Panc1 (cell line): ENCODE measurements around the gene CCDC102A. TPM values are rescaled to one million over a fixed set of nuclear protein-coding genes. Genes with fewer than 3 reads are reported as not detected.

Experiments
- ATAC-seq: fragments of 200-7000 bp; cut with Tn5 transposase; 2 replicates; pipeline ENCODE4 v1.9.1; 2020; ENCODE audit warnings: mild to moderate bottlenecking, moderate library complexity
- BruUV-seq: library from RNA; stranded (reverse); fragments of 400-500 nt; replicated peaks from 2 replicates; lab custom pipeline; 2021; lab: Mats Ljungman, UMichigan
- CTCF ChIA-PET: fragments of 300-600 bp; sonication (Branson Sonifier 250); formaldehyde crosslinking; loops from one replicate; lab custom pipeline; 2022; ENCODE audit warnings: antibody characterized with exemption; lab: Charles Lee
- POLR2A ChIA-PET: fragments of 300-600 bp; sonication (Branson Sonifier 250); formaldehyde crosslinking; loops from one replicate; lab custom pipeline; 2022; ENCODE audit warnings: antibody characterized with exemption; lab: Charles Lee
- DNase-seq: peaks from one replicate; pipeline ENCODE4 v3.0.0-alpha.2; 2010; ENCODE audit warnings: low read depth, low spot score
- H3K27ac ChIP-seq: 2 replicates; pipeline ENCODE4 v1.5.1; 2011; ENCODE audit warnings: mild to moderate bottlenecking, low read length, inconsistent platforms
- H3K27me3 ChIP-seq: fragments of 200-500 bp; sonication (Bioruptor generic); 2 replicates; pipeline ENCODE4 v1.6.0; 2014; ENCODE audit warnings: low read length, inconsistent platforms; ENCODE audit not compliant: control insufficient read depth, insufficient read depth
- H3K36me3 ChIP-seq: fragments of 200-500 bp; sonication (Bioruptor generic); 2 replicates; pipeline ENCODE4 v1.5.1; 2014; ENCODE audit warnings: inconsistent platforms, mild to moderate bottlenecking, low read length, moderate library complexity; ENCODE audit not compliant: control insufficient read depth, insufficient read depth
- H3K4me1 ChIP-seq: 2 replicates; pipeline ENCODE4 v1.5.1; 2011; ENCODE audit warnings: inconsistent platforms, mild to moderate bottlenecking, low read length, moderate library complexity; ENCODE audit not compliant: control insufficient read depth, insufficient read depth
- H3K4me3 ChIP-seq, 2 experiments: 2 replicates each; pipeline ENCODE4 v1.5.1; 2011 to 2012; ENCODE audit warnings: low read depth in 2 of 2, low read length in 2 of 2, mild to moderate bottlenecking in 2 of 2, inconsistent platforms in 1 of 2, moderate library complexity in 1 of 2
- H3K9me3 ChIP-seq: fragments of 200-500 bp; sonication (Bioruptor generic); 2 replicates; pipeline ENCODE4 v1.5.1; 2014; ENCODE audit warnings: low read depth, mild to moderate bottlenecking, inconsistent platforms, low read length, moderate library complexity; ENCODE audit not compliant: control insufficient read depth, insufficient read depth
- CTCF ChIP-seq: fragments of 450-650 bp; IDR thresholded peaks from 2 replicates; pipeline ENCODE4 v1.5.1; 2017; ENCODE audit warnings: mild to moderate bottlenecking
- POLR2AphosphoS5 ChIP-seq: IDR thresholded peaks from 2 replicates; pipeline ENCODE4 v1.6.1; 2012; ENCODE audit warnings: mild to moderate bottlenecking, low read depth, low read length, moderate library complexity
- REST ChIP-seq, 2 experiments: IDR thresholded peaks; 2 replicates each; pipeline ENCODE4 v1.6.1; 2011 to 2012; ENCODE audit warnings: low read depth in 2 of 2, control low read depth in 1 of 2, low read length in 1 of 2, mild to moderate bottlenecking in 1 of 2, moderate library complexity in 1 of 2; ENCODE audit not compliant: insufficient read depth in 1 of 2
- SIN3A ChIP-seq: IDR thresholded peaks from 2 replicates; pipeline ENCODE4 v1.6.1; 2012; ENCODE audit warnings: low read depth, mild to moderate bottlenecking, low read length, moderate library complexity, borderline replicate concordance; ENCODE audit not compliant: insufficient read depth
- TCF7L2 ChIP-seq: IDR thresholded peaks from 2 replicates; pipeline ENCODE4 v1.6.1; 2011; ENCODE audit warnings: mild to moderate bottlenecking, low read depth, low read length, inconsistent platforms
- in situ Hi-C: cut with HindIII; loops from 2 replicates; pipeline ENCODE4 v1.10.0; 2016; ENCODE audit warnings: low sequenced_read_pairs, low pct_unique_long_range_greater_than_20kb
- intact Hi-C: fragments of 100-400 bp; cut with micrococcal nuclease; formaldehyde crosslinking; loops from one replicate; pipeline ENCODE4 v1.10.0; 2022; ENCODE audit not compliant: unreplicated experiment
- total RNA-seq: library from RNA; stranded (reverse); gene quantifications from one replicate; pipeline ENCODE4 v1.2.1, GENCODE V29; 2021; ENCODE audit not compliant: unreplicated experiment

The CCDC102A gene
- total RNA-seq, 1 experiment from 2014 or later: 12.9 TPM

GRCh38 chr16:57469917-57470470 lies 66.4 kb downstream of the CCDC102A start:
- H3K27ac ChIP-seq: no peak overlapping the region

GRCh38 chr16:57469046-57469445 lies 67.3 kb downstream of the CCDC102A start:
- no peaks in the 10 kb centered on the region for H3K9me3 ChIP-seq
- peaks cover 2% of the 10 kb centered on the region for H3K36me3 ChIP-seq

More at GRCh38 chr16:57469917-57470470, 66.4 kb downstream of the CCDC102A start:
- Histone ChIP-seq H3K27me3 (no peaks in the 10 kb centered on the region), H3K4me3 (no peak overlapping the region), H3K36me3 (peaks cover 2% of the 10 kb centered on the region), H3K4me1 (peaks cover 7% of the 10 kb centered on the region; the same call in 1 of the 2 replicates), H3K9me3 (no peaks in the 10 kb centered on the region)
- no TSS peak for BruUV-seq
- intact Hi-C loops: loop anchor here (10.0 kb wide), 1 partner anchor 45 kb away; no protein-coding TSS in a partner anchor
- POLR2A ChIA-PET: no interaction called here
- DNase-seq (no peak), ATAC-seq (no peak)
- in situ Hi-C loops: no loop called here
- no peak for TF ChIP-seq POLR2AphosphoS5
- no peak for TF ChIP-seq TCF7L2
- TF ChIP-seq REST (IDR thresholded peaks at IDR 0.05; ENCODE audit: insufficient read depth in 1 of 2, low read depth in 2 of 2, low read length in 1 of 2): no peak
- TF ChIP-seq CTCF: no peak
- no peak for TF ChIP-seq SIN3A
- CTCF ChIA-PET: no interaction called here

More at GRCh38 chr16:57469046-57469445, 67.3 kb downstream of the CCDC102A start:
- BruUV-seq: no TSS peak
- DNase-seq: no peak
- TF ChIP-seq CTCF (no peak), SIN3A (no peak), TCF7L2 (no peak), POLR2AphosphoS5 (no peak), REST (IDR thresholded peaks at IDR 0.05; ENCODE audit: insufficient read depth in 1 of 2, low read depth in 2 of 2, low read length in 1 of 2) (no peak)
- Histone ChIP-seq H3K27me3 (no peaks in the 10 kb centered on the region), H3K4me3 (no peak overlapping the region), H3K4me1 (peaks cover 7% of the 10 kb centered on the region; the same call in 1 of the 2 replicates), H3K27ac (no peak overlapping the region)
- intact Hi-C loops: loop anchor here (10.0 kb wide), 1 partner anchor 46 kb away; no protein-coding TSS in a partner anchor
- POLR2A ChIA-PET: no interaction called here
- no peak for ATAC-seq
- CTCF ChIA-PET: no interaction called here
- in situ Hi-C loops: no loop called here
